ENCODE measurements around the gene WDR44.
A peak's percentile ranks its signal among the peaks of the same experiment; 100 is the strongest.

WDR44 gene

DNA sequence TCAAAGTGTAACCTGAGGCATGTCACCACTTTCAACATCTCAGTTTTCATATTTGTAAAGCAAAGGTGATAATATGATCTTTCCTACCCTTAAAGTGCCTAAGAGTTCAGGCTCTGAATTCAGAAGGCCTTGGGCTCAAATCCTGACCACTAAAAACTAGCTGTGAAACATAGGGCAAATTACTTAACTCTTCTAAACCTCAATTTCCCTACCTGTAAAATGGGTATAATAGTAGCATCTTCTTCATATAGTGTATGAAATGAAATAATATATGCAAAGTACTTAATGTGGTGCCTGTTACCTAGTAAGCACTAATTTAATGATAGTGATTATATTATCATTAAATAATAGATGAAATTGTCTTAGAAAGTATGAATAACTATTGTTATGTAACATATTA, 7.0 kb upstream of the WDR44 start:
- TF ChIP-seq, protein P1, sequence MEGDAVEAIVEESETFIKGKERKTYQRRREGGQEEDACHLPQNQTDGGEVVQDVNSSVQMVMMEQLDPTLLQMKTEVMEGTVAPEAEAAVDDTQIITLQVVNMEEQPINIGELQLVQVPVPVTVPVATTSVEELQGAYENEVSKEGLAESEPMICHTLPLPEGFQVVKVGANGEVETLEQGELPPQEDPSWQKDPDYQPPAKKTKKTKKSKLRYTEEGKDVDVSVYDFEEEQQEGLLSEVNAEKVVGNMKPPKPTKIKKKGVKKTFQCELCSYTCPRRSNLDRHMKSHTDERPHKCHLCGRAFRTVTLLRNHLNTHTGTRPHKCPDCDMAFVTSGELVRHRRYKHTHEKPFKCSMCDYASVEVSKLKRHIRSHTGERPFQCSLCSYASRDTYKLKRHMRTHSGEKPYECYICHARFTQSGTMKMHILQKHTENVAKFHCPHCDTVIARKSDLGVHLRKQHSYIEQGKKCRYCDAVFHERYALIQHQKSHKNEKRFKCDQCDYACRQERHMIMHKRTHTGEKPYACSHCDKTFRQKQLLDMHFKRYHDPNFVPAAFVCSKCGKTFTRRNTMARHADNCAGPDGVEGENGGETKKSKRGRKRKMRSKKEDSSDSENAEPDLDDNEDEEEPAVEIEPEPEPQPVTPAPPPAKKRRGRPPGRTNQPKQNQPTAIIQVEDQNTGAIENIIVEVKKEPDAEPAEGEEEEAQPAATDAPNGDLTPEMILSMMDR (IDR thresholded peaks at IDR 0.05; ENCODE audit: low read depth, low read length, missing control alignments), result no peak
- no peak overlapping the region for H3K4me3 ChIP-seq (ENCODE audit: low read depth, low read length)
- DNase-seq (ENCODE audit: low read depth), result no peak

GRCh38 chrX:118345045-118345463, 852 bp upstream of the WDR44 start:
- TF ChIP-seq, protein P1 (IDR thresholded peaks at IDR 0.05; ENCODE audit: low read depth, low read length, missing control alignments), result no peak
- H3K4me3 ChIP-seq (ENCODE audit: low read depth, low read length), result peak overlapping the region; percentile 48
- no peak for DNase-seq (ENCODE audit: low read depth)

- TF ChIP-seq, protein P1 (IDR thresholded peaks at IDR 0.05; ENCODE audit: low read depth, low read length, missing control alignments), result no peak
- DNase-seq (ENCODE audit: low read depth), result no peak
- H3K4me3 ChIP-seq (ENCODE audit: low read depth, low read length), result peak overlapping the region; percentile 86
Observed at GRCh38 chrX:118346258-118347094, 570 bp downstream of the WDR44 start.

GRCh38 chrX:118347131-118347530, 1.2 kb downstream of the WDR44 start:
- DNase-seq (ENCODE audit: low read depth), result no peak
- H3K4me3 ChIP-seq (ENCODE audit: low read depth, low read length), result peak overlapping the region; percentile 86
- TF ChIP-seq, protein P1 (IDR thresholded peaks at IDR 0.05; ENCODE audit: low read depth, low read length, missing control alignments), result no peak

GRCh38 chrX:118347736-118348135, 1.8 kb downstream of the WDR44 start:
- no peak for DNase-seq (ENCODE audit: low read depth)
- TF ChIP-seq, protein P1 (IDR thresholded peaks at IDR 0.05; ENCODE audit: low read depth, low read length, missing control alignments), result no peak
- peak overlapping the region; percentile 86 for H3K4me3 ChIP-seq (ENCODE audit: low read depth, low read length)

DNA sequence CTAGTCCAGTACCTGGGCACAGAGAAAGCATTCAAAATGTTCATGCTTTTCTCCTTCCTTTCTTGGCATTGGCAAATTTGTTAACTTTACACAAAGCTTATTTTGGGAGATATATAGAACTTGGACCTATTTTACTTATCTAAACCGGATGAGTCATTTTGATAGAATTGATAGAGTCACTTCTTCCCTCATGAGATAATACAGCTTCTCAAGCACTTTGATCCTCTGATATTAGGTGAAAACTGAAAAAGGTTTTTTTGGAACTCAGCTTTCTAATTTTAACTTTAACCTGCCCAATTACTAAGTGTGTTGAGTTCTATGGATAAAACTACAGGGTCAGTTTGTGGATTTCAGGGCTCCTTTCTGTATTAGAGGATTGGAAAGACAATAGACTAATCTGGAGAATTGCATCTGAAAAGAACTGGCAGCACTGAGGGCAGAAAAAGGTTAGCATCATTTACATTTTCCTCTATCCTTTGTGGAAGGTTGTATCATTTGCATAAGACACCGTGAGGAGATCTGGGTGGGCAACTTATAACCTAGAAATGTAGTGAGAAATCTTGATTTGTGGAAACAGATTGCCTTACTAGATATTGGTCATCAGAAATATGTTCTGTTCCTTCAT, 2.4 kb downstream of the WDR44 start:
- TF ChIP-seq, protein P1 (IDR thresholded peaks at IDR 0.05; ENCODE audit: low read depth, low read length, missing control alignments), result no peak
- no peak for DNase-seq (ENCODE audit: low read depth)
- H3K4me3 ChIP-seq (ENCODE audit: low read depth, low read length), result peak overlapping the region; percentile 86
